Heart left ventricle (tissue), 13 donors: Measurements from ENCODE around the gene SNRPD2.

Experiments
- POLR2A ChIP-seq, 2 donors: fragments of 450-650 bp; IDR thresholded peaks; one replicate each; pipeline ENCODE4 v1.6.1; 2017; ENCODE audit warnings: antibody characterized with exemption in 2 of 2, mild to moderate bottlenecking in 2 of 2, moderate library complexity in 2 of 2
- TF ChIP-seq, protein P1 (sequence below), 12 donors: fragments of 200-600 bp; sonication (generic) in 4 of 12; IDR thresholded peaks; one replicate each; pipeline versions ENCODE4 v1.5.0 to v1.8.0; 2018 to 2022; ENCODE audit warnings: antibody characterized with exemption in 12 of 12, mild to moderate bottlenecking in 5 of 12
- donor health status: ischemic (EF 13 %, LVEDD 7.1; RV severe dilation, severe dysfunction).
- donor health status: DM: no; HTN: yes; CAD: no.
- donor health status: DM: no; HTN: no; CAD: no.
- donor health status: ischemic (EF 25% LVEDD 6.9; RV normal size, moderate dysfunction).
- donor health status: ischemic (EF 25% LVEDD 5.7; RV mildly dilated, moderate dysfunction).
- donor health status: ischemic (EF 35%, LVEDD 5.7; RV mildly dilated, moderate dysfunction).
- donor health status: nonischemic (EF 11% LVEDD 7.7; RV severe dilation, severe dysfunction).
- donor health status: DM: yes; HTN: yes; CAD: no.
- donor health status: PGD.
- donor health status: ischemic (EF 29% LVEDD 5.4; RV normal size, mild dysfunction).
- donor health status: nonischemic (EF 23%, LVEDD 6.1; RV moderate dilation, normal function).

DNA sequence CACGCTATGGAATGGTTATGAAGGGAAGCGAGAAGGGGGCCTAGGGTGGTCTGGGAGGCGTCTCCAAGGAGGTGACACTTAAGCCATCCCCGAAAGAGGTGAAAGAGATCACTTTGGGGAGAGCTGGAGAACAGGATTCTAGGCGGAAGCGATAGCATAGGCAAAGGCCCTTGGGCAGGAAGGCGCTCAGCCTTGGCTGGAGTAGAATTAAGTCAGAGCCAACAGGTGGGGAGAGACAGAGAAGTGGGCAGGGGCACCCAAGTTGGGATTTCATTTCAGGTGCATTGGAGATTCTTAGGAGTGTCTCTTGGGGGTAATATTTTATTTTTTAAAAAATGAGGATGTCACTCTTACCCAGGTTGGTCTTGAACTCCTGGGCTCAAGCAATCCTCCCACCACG is 9.6 kb downstream of the SNRPD2 start:
- TF ChIP-seq, protein P1, sequence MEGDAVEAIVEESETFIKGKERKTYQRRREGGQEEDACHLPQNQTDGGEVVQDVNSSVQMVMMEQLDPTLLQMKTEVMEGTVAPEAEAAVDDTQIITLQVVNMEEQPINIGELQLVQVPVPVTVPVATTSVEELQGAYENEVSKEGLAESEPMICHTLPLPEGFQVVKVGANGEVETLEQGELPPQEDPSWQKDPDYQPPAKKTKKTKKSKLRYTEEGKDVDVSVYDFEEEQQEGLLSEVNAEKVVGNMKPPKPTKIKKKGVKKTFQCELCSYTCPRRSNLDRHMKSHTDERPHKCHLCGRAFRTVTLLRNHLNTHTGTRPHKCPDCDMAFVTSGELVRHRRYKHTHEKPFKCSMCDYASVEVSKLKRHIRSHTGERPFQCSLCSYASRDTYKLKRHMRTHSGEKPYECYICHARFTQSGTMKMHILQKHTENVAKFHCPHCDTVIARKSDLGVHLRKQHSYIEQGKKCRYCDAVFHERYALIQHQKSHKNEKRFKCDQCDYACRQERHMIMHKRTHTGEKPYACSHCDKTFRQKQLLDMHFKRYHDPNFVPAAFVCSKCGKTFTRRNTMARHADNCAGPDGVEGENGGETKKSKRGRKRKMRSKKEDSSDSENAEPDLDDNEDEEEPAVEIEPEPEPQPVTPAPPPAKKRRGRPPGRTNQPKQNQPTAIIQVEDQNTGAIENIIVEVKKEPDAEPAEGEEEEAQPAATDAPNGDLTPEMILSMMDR (IDR thresholded peaks at IDR 0.05), result no peak
- TF ChIP-seq POLR2A (IDR thresholded peaks at IDR 0.05), result no peak
